PC-9 (cell line): Measurements from ENCODE around the gene ZNF785. TPM values are rescaled to one million over a fixed set of nuclear protein-coding genes. Genes with fewer than 3 reads are reported as not detected.

Experiments used
- BruUV-seq: library from RNA; stranded (reverse); fragments of 400-500 nt; replicated peaks from 2 replicates; lab custom pipeline; 2021; lab: Mats Ljungman, UMichigan
- CTCF ChIA-PET: fragments of 300-600 bp; sonication (Branson Sonifier 250); formaldehyde crosslinking; loops from one replicate; lab custom pipeline; 2022; ENCODE audit warnings: antibody characterized with exemption; lab: Charles Lee
- POLR2A ChIA-PET: fragments of 300-600 bp; sonication (Branson Sonifier 250); formaldehyde crosslinking; loops from one replicate; lab custom pipeline; 2022; ENCODE audit warnings: antibody characterized with exemption; ENCODE audit not compliant: unreplicated experiment; lab: Charles Lee
- DNase-seq, 2 experiments: peaks; one replicate each; pipeline versions ENCODE4 v3.0.0 to v3.0.0-alpha.2; 2015 to 2022; ENCODE audit warnings: mixed read lengths in 1 of 2
- H2AFZ ChIP-seq: fragments of 200-600 bp; sonication (generic); 2 replicates; pipeline ENCODE4 v1.8.1; 2017; ENCODE audit warnings: antibody characterized with exemption
- H3F3A ChIP-seq: fragments of 200-600 bp; sonication (generic); 2 replicates; pipeline ENCODE4 v1.8.1; 2017; ENCODE audit warnings: antibody characterized with exemption, mild to moderate bottlenecking, low read depth; ENCODE audit not compliant: insufficient read depth
- H3K27ac ChIP-seq: fragments of 200-600 bp; sonication (generic); 2 replicates; pipeline ENCODE4 v1.6.1; 2016; ENCODE audit warnings: mixed run types
- H3K27me3 ChIP-seq: fragments of 200-600 bp; sonication (generic); 2 replicates; pipeline ENCODE4 v1.6.1; 2016; ENCODE audit warnings: low read depth, mixed run types; ENCODE audit not compliant: insufficient read depth
- H3K36me3 ChIP-seq: fragments of 200-600 bp; sonication (generic); 2 replicates; pipeline ENCODE4 v1.6.1; 2016; ENCODE audit warnings: low read depth, mixed run types
- H3K4me1 ChIP-seq: fragments of 200-600 bp; sonication (generic); replicated peaks from 2 replicates; pipeline ENCODE4 v1.6.1; 2016; ENCODE audit warnings: mixed run types; ENCODE audit not compliant: insufficient read depth
- H3K4me2 ChIP-seq: fragments of 200-600 bp; sonication (generic); 2 replicates; pipeline ENCODE4 v1.6.1; 2017; ENCODE audit warnings: mixed run types
- H3K4me3 ChIP-seq: fragments of 200-600 bp; sonication (generic); 2 replicates; pipeline ENCODE4 v1.6.1; 2016; ENCODE audit warnings: mixed run types
- H3K79me2 ChIP-seq: fragments of 200-600 bp; sonication (generic); 2 replicates; pipeline ENCODE4 v1.6.1; 2017; ENCODE audit warnings: low read depth, mixed run types
- H3K9me2 ChIP-seq: fragments of 200-600 bp; sonication (generic); 2 replicates; pipeline ENCODE4 v1.8.1; 2017; ENCODE audit warnings: mild to moderate bottlenecking; ENCODE audit not compliant: insufficient read depth
- H3K9me3 ChIP-seq: fragments of 200-600 bp; sonication (generic); 2 replicates; pipeline ENCODE4 v1.8.1; 2016; ENCODE audit warnings: low read depth; ENCODE audit not compliant: insufficient read depth
- H4K20me1 ChIP-seq: fragments of 200-600 bp; sonication (generic); 2 replicates; pipeline ENCODE4 v1.8.1; 2017; ENCODE audit not compliant: insufficient read depth
- EZH2 ChIP-seq: fragments of 200-600 bp; sonication (generic); IDR thresholded peaks from 2 replicates; pipeline ENCODE4 v1.8.0; 2017; ENCODE audit warnings: antibody characterized with exemption, low read depth
- intact Hi-C: fragments of 100-400 bp; cut with micrococcal nuclease; formaldehyde crosslinking; loops from one replicate; pipeline ENCODE4 v1.10.0; 2022; ENCODE audit not compliant: unreplicated experiment
- total RNA-seq: library from RNA; stranded (reverse); gene quantifications from 2 replicates; pipeline ENCODE4 v1.2.3, GENCODE V29; 2021
- TF ChIP-seq, protein P1 (sequence below): fragments of 200-600 bp; sonication (generic); conservative IDR thresholded peaks from 2 replicates; pipeline ENCODE4 v1.6.1; 2017; ENCODE audit warnings: mixed run types, antibody characterized with exemption, mild to moderate bottlenecking, moderate library complexity

Gene ZNF785
- total RNA-seq, 1 experiment from 2014 or later = 30.9 TPM

DNA sequence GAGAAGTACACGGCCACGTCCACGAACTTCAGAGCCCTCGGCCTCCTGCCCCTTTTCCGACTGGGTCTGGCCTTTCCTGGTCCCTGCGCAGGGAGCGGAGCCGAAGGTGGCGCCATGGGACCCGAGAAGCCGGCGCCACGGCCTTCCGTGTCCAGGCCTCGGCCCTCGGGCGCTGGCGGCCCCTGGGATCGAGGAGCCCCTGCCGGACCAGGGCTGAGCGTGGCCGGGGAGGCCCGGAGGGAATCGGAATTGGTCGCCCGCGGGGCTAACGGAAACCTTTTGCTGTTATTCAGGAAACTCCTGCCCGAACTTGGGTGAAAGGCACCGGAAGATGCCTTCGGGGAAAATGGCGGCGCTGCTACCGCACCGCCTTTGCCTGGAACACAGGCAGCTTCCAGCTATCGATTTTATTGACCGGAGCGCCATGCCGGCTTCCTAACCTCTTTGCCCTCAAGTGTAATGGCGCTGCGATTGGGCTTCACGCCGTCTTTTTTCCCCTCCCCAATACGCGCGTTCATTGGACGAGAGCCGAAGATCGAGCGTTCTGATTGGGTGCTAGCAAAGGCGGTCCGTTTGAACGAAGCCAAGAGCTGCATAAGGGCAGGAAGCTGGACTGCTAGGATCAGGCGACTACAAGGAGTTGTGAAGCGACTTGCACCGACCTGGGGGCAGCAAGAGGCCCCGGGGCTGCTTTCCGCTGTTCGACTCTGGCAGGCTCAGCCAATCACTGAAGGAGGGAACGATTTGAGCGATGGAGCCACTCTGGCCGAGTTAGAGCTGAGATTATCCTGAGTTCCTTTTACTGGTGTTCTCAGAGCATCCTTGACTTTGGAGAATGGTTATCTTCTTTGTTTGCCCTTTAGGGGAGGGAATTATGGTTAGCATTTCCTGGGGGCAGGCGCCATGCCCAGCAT lies 24.7 kb upstream of the ZNF785 start, which contains the start of gene ZNF689:
Gene ZNF689 (minus strand): TSS at position 464 of the 914 bp plus-strand sequence. CDS start 348 bp downstream, at position 116.
- Histone ChIP-seq H3K4me3 (peak within 1 kb of the TSS; percentile 89), H3K9me2 (no peaks in the 10 kb centered on the region), H2AFZ (peak within 1 kb of the TSS; percentile 99), H3K4me2 (peak within 1 kb of the TSS; percentile 92), H3K27ac (peak within 1 kb of the TSS; percentile 49), H3K9me3 (no peaks in the 10 kb centered on the region), H3K27me3 (no peaks in the 10 kb centered on the region), H3K79me2 (peaks cover 7% of the 10 kb centered on the region; the same call in 1 of the 2 replicates), H3K4me1 (peaks cover 5% of the 10 kb centered on the region; the same call in 1 of the 2 replicates), H3K36me3 (0 out of 2 replicates have a peak, but pooled peaks cover 6% of the 10 kb centered on the region), H3F3A (peaks cover 7% of the 10 kb centered on the region; the same call in 1 of the 2 replicates), H4K20me1 (no peaks in the 10 kb centered on the region)
- BruUV-seq = TSS peak; percentile 34
- TF ChIP-seq EZH2 = no peak
- TF ChIP-seq, protein P1, sequence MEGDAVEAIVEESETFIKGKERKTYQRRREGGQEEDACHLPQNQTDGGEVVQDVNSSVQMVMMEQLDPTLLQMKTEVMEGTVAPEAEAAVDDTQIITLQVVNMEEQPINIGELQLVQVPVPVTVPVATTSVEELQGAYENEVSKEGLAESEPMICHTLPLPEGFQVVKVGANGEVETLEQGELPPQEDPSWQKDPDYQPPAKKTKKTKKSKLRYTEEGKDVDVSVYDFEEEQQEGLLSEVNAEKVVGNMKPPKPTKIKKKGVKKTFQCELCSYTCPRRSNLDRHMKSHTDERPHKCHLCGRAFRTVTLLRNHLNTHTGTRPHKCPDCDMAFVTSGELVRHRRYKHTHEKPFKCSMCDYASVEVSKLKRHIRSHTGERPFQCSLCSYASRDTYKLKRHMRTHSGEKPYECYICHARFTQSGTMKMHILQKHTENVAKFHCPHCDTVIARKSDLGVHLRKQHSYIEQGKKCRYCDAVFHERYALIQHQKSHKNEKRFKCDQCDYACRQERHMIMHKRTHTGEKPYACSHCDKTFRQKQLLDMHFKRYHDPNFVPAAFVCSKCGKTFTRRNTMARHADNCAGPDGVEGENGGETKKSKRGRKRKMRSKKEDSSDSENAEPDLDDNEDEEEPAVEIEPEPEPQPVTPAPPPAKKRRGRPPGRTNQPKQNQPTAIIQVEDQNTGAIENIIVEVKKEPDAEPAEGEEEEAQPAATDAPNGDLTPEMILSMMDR = no peak; the same call in 1 of the 2 replicates
- intact Hi-C loops = no loop called here
- peak; percentile 88 to 98 for DNase-seq
- CTCF ChIA-PET = interaction anchor here (0.5 to 0.9 kb wide), 7 partner anchors 12 to 532 kb away, joined by 3 to 6 read pairs (median 3); partner anchors contain the start of genes DCTPP1 and ZNF747
- POLR2A ChIA-PET = interaction anchor here (0.5 to 1.0 kb wide), 7 partner anchors 10 to 905 kb away, joined by 3 to 9 read pairs (median 6); partner anchors contain the start of genes DCTPP1 and ZNF764

DNA sequence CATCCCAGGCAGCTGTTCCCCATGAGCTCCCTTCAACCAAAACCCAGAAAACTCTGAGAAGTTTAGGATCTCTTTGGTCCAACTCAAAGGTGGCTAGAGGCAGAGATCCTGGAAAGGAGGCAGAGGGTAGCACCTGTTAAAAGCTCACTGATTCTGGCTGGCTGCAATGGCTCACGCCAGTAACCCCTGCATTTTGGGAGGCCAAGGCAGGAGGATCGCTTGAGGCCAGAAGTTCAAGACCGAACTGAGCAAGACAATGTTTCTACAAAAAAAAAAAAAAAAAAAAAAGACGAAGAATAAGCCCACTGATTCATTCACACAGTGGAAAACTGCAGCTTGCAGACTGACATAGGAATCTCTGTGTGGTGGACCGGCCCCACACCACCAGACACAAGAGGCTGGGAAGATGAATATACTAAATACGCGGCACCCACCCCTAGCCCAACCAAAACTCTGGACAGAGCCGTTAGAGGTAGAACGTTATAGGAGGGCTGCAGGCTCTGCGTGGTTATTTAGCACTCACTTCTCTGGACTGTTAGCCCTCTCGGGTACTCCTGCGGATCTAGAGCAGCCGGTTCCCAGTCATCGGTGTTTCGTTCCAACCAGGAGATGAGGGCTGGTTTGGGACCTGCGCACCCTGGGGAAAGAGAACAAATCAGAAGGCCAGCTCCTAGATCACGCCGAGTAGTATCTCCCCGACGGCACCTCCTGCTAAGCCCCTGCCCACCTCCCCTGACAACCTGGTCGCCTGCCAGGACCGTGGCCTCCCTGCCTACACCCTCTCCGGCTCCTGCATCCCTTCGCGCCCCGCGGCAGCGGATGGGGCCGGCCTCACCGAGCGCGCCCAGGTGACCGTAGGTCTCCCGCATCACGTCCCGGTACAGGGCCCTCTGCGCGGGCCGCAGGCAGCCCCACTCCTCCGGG lies 23.8 kb upstream of the ZNF785 start:
- POLR2A ChIA-PET = interaction anchor here (0.6 to 0.7 kb wide), 4 partner anchors 10 to 904 kb away, joined by 4 to 9 read pairs (median 8); no protein-coding TSS in a partner anchor
- TF ChIP-seq EZH2 = no peak
- TF ChIP-seq, protein P1 = no peak
- Histone ChIP-seq H3F3A (peaks cover 7% of the 10 kb centered on the region; the same call in 1 of the 2 replicates), H3K79me2 (peaks cover 7% of the 10 kb centered on the region; the same call in 1 of the 2 replicates), H3K4me3 (peak overlapping the region; percentile 89), H4K20me1 (no peaks in the 10 kb centered on the region), H3K9me2 (no peaks in the 10 kb centered on the region), H3K4me2 (peak overlapping the region; percentile 92), H3K9me3 (no peaks in the 10 kb centered on the region), H3K27me3 (no peaks in the 10 kb centered on the region), H3K27ac (peak overlapping the region; percentile 49), H3K36me3 (0 out of 2 replicates have a peak, but pooled peaks cover 6% of the 10 kb centered on the region), H3K4me1 (peaks cover 5% of the 10 kb centered on the region; the same call in 1 of the 2 replicates), H2AFZ (peak overlapping the region; percentile 99)
- TSS peak; percentile 41 for BruUV-seq
- intact Hi-C loops = no loop called here
- DNase-seq = peak in 1 of 2 experiments; percentile 62
- CTCF ChIA-PET = interaction anchor here (0.7 to 1.6 kb wide), 2 partner anchors 11 to 201 kb away, joined by 6 to 8 read pairs; no protein-coding TSS in a partner anchor
